K562 (cell line): ENCODE results near the gene DTNB. TPM values are rescaled to one million over a fixed set of nuclear protein-coding genes. Genes with fewer than 3 reads are reported as not detected.

Source experiments
- ATAC-seq: fragments of 200-7000 bp; cut with Tn5 transposase; 3 replicates; pipeline ENCODE4 v1.9.1; 2020; ENCODE audit warnings: moderate library complexity
- BruUV-seq: library from RNA; stranded (reverse); fragments of 400-500 nt; replicated peaks from 2 replicates; lab custom pipeline; 2021; lab: Mats Ljungman, UMichigan
- CTCF ChIA-PET: fragments of 300-600 bp; formaldehyde crosslinking; extraction: SDS; loops from one replicate; lab custom pipeline; 2021; ENCODE audit warnings: low intra/inter-chr PET ratio; lab: Yijun Ruan, JAX
- POLR2A ChIA-PET: fragments of 300-600, 350-650 bp; sonication (Branson Sonifier 250); formaldehyde crosslinking; extraction: SDS; loops from one replicate; lab custom pipeline; 2021; ENCODE audit warnings: antibody characterized with exemption, inconsistent platforms; lab: Yijun Ruan, JAX
- DNase-seq, 4 experiments: peaks; one replicate each; pipeline versions ENCODE4 v3.0.0 to v3.0.0-alpha.2; 2011 to 2018; ENCODE audit warnings: low spot score in 3 of 4, mixed read lengths in 3 of 4; ENCODE audit errors: extremely low read depth in 1 of 4
- FAIRE-seq: peaks from 2 replicates; lab custom pipeline; 2011; peaks lifted over from hg19 to GRCh38; lab: Jason Lieb, UNC
- H2AFZ ChIP-seq: 2 replicates; pipeline ENCODE4 v1.6.0; 2011; ENCODE audit warnings: low read depth, low read length, control low read depth, inconsistent platforms
- H3K27ac ChIP-seq: fragments of 200-600 bp; 3 replicates; pipeline ENCODE4 v1.8.0; 2011; ENCODE audit warnings: low read depth, mild to moderate bottlenecking, control low read depth, inconsistent platforms, low read length, moderate library complexity, mixed read lengths; ENCODE audit errors: extremely low read depth
- H3K27me3 ChIP-seq, 2 experiments: fragments of 300-600 bp in 1 of 2; 2 replicates in 1 of 2; 3 replicates in 1 of 2; pipeline versions ENCODE4 v1.6.0 to v1.8.0; 2011; ENCODE audit warnings: inconsistent platforms in 2 of 2, low read length in 2 of 2, mild to moderate bottlenecking in 1 of 2, mixed read lengths in 1 of 2, moderate library complexity in 1 of 2; ENCODE audit not compliant: control insufficient read depth in 2 of 2, insufficient read depth in 2 of 2
- H3K36me3 ChIP-seq: fragments of 300-600 bp; 3 replicates; pipeline ENCODE4 v1.8.0; 2011; ENCODE audit warnings: mild to moderate bottlenecking, low read length, inconsistent platforms; ENCODE audit not compliant: control insufficient read depth, insufficient read depth
- H3K4me1 ChIP-seq, 2 experiments: fragments of 200-600 bp in 1 of 2; replicated peaks in 1 of 2; 2 replicates in 1 of 2; 3 replicates in 1 of 2; pipeline versions ENCODE4 v1.5.1 to v1.8.0; 2011; ENCODE audit warnings: inconsistent platforms in 2 of 2, low read length in 2 of 2, mild to moderate bottlenecking in 1 of 2, mixed read lengths in 1 of 2, moderate library complexity in 1 of 2; ENCODE audit not compliant: control insufficient read depth in 2 of 2, insufficient read depth in 2 of 2
- H3K4me2 ChIP-seq: 2 replicates; pipeline ENCODE4 v1.6.1; 2011; ENCODE audit warnings: low read length, control low read depth, inconsistent platforms, mixed read lengths; ENCODE audit not compliant: insufficient read depth
- H3K4me3 ChIP-seq: fragments of 200-600 bp; sonication (generic), shearing (Covaris generic); 2 replicates; pipeline ENCODE4 v1.5.1; 2016; ENCODE audit warnings: control low read depth, inconsistent platforms
- H3K79me2 ChIP-seq: fragments of 200-600 bp; 3 replicates; pipeline ENCODE4 v1.8.0; 2011; ENCODE audit warnings: low read length, inconsistent platforms; ENCODE audit not compliant: control insufficient read depth, insufficient read depth
- H3K9ac ChIP-seq, 2 experiments: 2 replicates each; pipeline versions ENCODE4 v1.6.0 to v1.6.1; 2011; ENCODE audit warnings: low read depth in 2 of 2, low read length in 2 of 2, control low read depth in 1 of 2, inconsistent platforms in 1 of 2, mild to moderate bottlenecking in 1 of 2, mixed read lengths in 1 of 2; ENCODE audit not compliant: insufficient read depth in 1 of 2
- H3K9me1 ChIP-seq: one replicate; pipeline ENCODE4 v1.6.0; 2011; ENCODE audit warnings: inconsistent platforms, mild to moderate bottlenecking, low read length, moderate library complexity; ENCODE audit not compliant: control insufficient read depth, insufficient read depth
- H3K9me3 ChIP-seq: replicated peaks from 2 replicates; pipeline ENCODE4 v1.5.1; 2011; ENCODE audit warnings: low read depth, low read length, inconsistent platforms; ENCODE audit not compliant: control insufficient read depth, insufficient read depth
- H4K20me1 ChIP-seq: replicated peaks from 2 replicates; pipeline ENCODE4 v1.6.1; 2011; ENCODE audit warnings: low read length, inconsistent platforms, mixed read lengths; ENCODE audit not compliant: control insufficient read depth, insufficient read depth
- ARID1B ChIP-seq: fragments of 450-650 bp; IDR thresholded peaks from 2 replicates; pipeline ENCODE4 v1.6.1; 2016; ENCODE audit warnings: antibody characterized with exemption, mild to moderate bottlenecking, inconsistent platforms
- BCLAF1 ChIP-seq, 2 experiments: fragments of 450-650 bp in 1 of 2; IDR thresholded peaks; 2 replicates each; pipeline ENCODE4 v1.6.1; 2011 to 2017; ENCODE audit warnings: low read depth in 2 of 2, antibody characterized with exemption in 1 of 2, borderline replicate concordance in 1 of 2, low read length in 1 of 2, mild to moderate bottlenecking in 1 of 2, mixed read lengths in 1 of 2; ENCODE audit not compliant: control insufficient read depth in 1 of 2
- BHLHE40 ChIP-seq: IDR thresholded peaks from 2 replicates; pipeline ENCODE4 v1.6.1; 2011; ENCODE audit warnings: low read length, improper control_type of control experiment
- BRD4 ChIP-seq: fragments of 200-600 bp; sonication (generic); IDR thresholded peaks from 2 replicates; pipeline ENCODE4 v1.6.1; 2017; ENCODE audit warnings: inconsistent platforms
- DNMT1 ChIP-seq: fragments of 450-650 bp; IDR thresholded peaks from 2 replicates; pipeline ENCODE4 v1.6.1; 2016; ENCODE audit warnings: antibody characterized with exemption, mild to moderate bottlenecking
- EP300 ChIP-seq: IDR thresholded peaks from 2 replicates; pipeline ENCODE4 v1.6.1; 2012; ENCODE audit warnings: low read length, improper control_type of control experiment
- ETV6 ChIP-seq, 3 experiments: fragments of 150-350 bp in 1 of 3; sonication (generic) in 1 of 3; formaldehyde crosslinking in 1 of 3; IDR thresholded peaks; 2 replicates each; pipeline versions ENCODE4 v1.6.1 to v1.8.0; 2014 to 2022; ENCODE audit warnings: borderline replicate concordance in 2 of 3, low read depth in 2 of 3, antibody characterized with exemption in 1 of 3, low read length in 1 of 3, mild to moderate bottlenecking in 1 of 3, missing genetic modification reagents in 1 of 3
- FOXJ3 ChIP-seq: sonication (generic); formaldehyde crosslinking; IDR thresholded peaks from 2 replicates; pipeline ENCODE4 v1.4.0; 2020; ENCODE audit warnings: mild to moderate bottlenecking, missing genetic modification reagents
- HIVEP1 ChIP-seq: fragments of 250-450 bp; sonication (Bioruptor Pico); IDR thresholded peaks from 2 replicates; pipeline ENCODE4 v1.4.0; 2020; ENCODE audit warnings: mild to moderate bottlenecking
- ILF3 ChIP-seq: fragments of 450-650 bp; IDR thresholded peaks from 2 replicates; pipeline ENCODE4 v1.6.1; 2018; ENCODE audit warnings: antibody characterized with exemption, mild to moderate bottlenecking, moderate library complexity, borderline replicate concordance
- NFXL1 ChIP-seq: fragments of 450-650 bp; formaldehyde crosslinking; IDR thresholded peaks from 2 replicates; pipeline ENCODE4 v1.4.0; 2021; ENCODE audit warnings: mild to moderate bottlenecking
- NR0B1 ChIP-seq: fragments of 450-650 bp; IDR thresholded peaks from one replicate; pipeline ENCODE4 v1.6.1; 2018; ENCODE audit warnings: mild to moderate bottlenecking, moderate library complexity; ENCODE audit not compliant: partially characterized antibody
- TGIF2 ChIP-seq: sonication (generic); formaldehyde crosslinking; IDR thresholded peaks from 2 replicates; pipeline ENCODE4 v1.8.1; 2022; ENCODE audit warnings: mild to moderate bottlenecking, missing genetic modification reagents, moderate library complexity
- ZBTB34 ChIP-seq: fragments of 250-450 bp; sonication (Bioruptor Pico); IDR thresholded peaks from 2 replicates; pipeline ENCODE4 v1.8.0; 2021; ENCODE audit warnings: mild to moderate bottlenecking, moderate library complexity
- ZNF23 ChIP-seq: fragments of 250-450 bp; sonication (Bioruptor Pico); IDR thresholded peaks from 2 replicates; pipeline ENCODE4 v1.4.0; 2020; ENCODE audit warnings: mild to moderate bottlenecking
- ZNF282 ChIP-seq: sonication (generic); formaldehyde crosslinking; IDR thresholded peaks from 2 replicates; pipeline ENCODE4 v1.8.1; 2023; ENCODE audit warnings: missing genetic modification reagents
- WGBS: fragments of 100-300 bp; shearing (Covaris generic); methylation state at CpG from one replicate; pipeline ENCODE4 v1.1.6; 2016; ENCODE audit warnings: low coverage, mixed read lengths; ENCODE audit not compliant: insufficient coverage; ENCODE audit errors: missing lambda C conversion rate; 5-methylcytosine and 5-hydroxymethylcytosine counted together
- in situ Hi-C: fragments of 300-500 bp; cut with MboI; formaldehyde crosslinking; loops from 4 replicates; pipeline ENCODE4 v1.15.0; 2018; ENCODE audit warnings: inconsistent platforms, mixed read lengths
- intact Hi-C: fragments of 100-400 bp; cut with micrococcal nuclease; formaldehyde crosslinking; loops from 2 replicates; pipeline ENCODE4 v1.14.2; 2022
- polyA plus RNA-seq, 8 experiments: library from polyadenylated mRNA; depleted of rRNA in 4 of 8; stranded (reverse) in 5 of 8; unstranded in 3 of 8; fragments of >200 nt; fragmentation: Nextera tagmentation in 2 of 8; fragmentation: Illumina TruSeq in 1 of 8; extraction: Ambion mirVana in 2 of 8; extraction: Trizol in 1 of 8; gene quantifications; 2 replicates each; pipeline versions ENCODE4 v1.2.1 to v1.2.3, GENCODE V29; 2011 to 2014; ENCODE audit warnings: inconsistent platforms in 1 of 8, missing spikeins in 1 of 8
- total RNA-seq, 7 experiments: library from RNA; depleted of rRNA in 6 of 7; stranded (reverse); fragments of >200 nt in 6 of 7; fragmentation: Illumina TruSeq in 2 of 7; extraction: Trizol in 2 of 7; gene quantifications; 2 replicates each; pipeline versions ENCODE4 v1.2.1 to v1.2.3, GENCODE V29; 2011 to 2021; ENCODE audit warnings: low replicate concordance in 1 of 7

The DTNB gene
- total and polyA plus RNA-seq, 9 of the 15 experiments (the other 6 are each of a cell fraction or from before 2014, with no cell fraction given), result 0.18 to 2.0 (median 0.77) TPM; not detected in 2

- TF ChIP-seq NR0B1, result no peak
- TF ChIP-seq ILF3, result no peak
- no peak for TF ChIP-seq TGIF2
- no peak for TF ChIP-seq BHLHE40
Measured at GRCh38 chr2:25411753-25412152, 261.6 kb downstream of the DTNB start (continued).

- in situ Hi-C loops, result no loop called here
- no peak for FAIRE-seq
- no peak for ATAC-seq
- Histone ChIP-seq H3K9ac (no peak overlapping the region), H3K79me2 (no peaks in the 10 kb centered on the region), H3K4me3 (no peak overlapping the region), H3K4me2 (no peak overlapping the region), H4K20me1 (no peaks in the 10 kb centered on the region), H3K27ac (no peak overlapping the region), H3K36me3 (no peaks in the 10 kb centered on the region), H3K27me3 (peaks cover 2 to 9% of the 10 kb centered on the region in 2 experiments; a peak in 1 of 5 replicates), H3K4me1 (no peaks in the 10 kb centered on the region), H3K9me3 (no peaks in the 10 kb centered on the region; the same call in 1 of the 2 replicates), H2AFZ (no peak overlapping the region), H3K9me1 (no peaks in the 10 kb centered on the region)
- CTCF ChIA-PET, result no interaction called here
- POLR2A ChIA-PET, result no interaction called here
- intact Hi-C loops, result no loop called here
- DNase-seq, result no peak
- WGBS, result 2% methylated on average over 8 of the region's 8 CpGs
- BruUV-seq, result no TSS peak
- TF ChIP-seq ETV6 (IDR thresholded peaks at IDR 0.05; ENCODE audit: borderline replicate concordance in 1 of 2, low read depth in 2 of 2, low read length in 1 of 2), result no peak
- no peak for TF ChIP-seq ETV6 (CRISPR knock-in tag; IDR thresholded peaks at IDR 0.05; ENCODE audit: borderline replicate concordance)
- no peak for TF ChIP-seq ZNF23 (CRISPR knock-in tag)
- no peak for TF ChIP-seq DNMT1
- no peak for TF ChIP-seq ZNF282 (CRISPR knock-in tag)
- TF ChIP-seq NFXL1, result no peak
- no peak for TF ChIP-seq HIVEP1 (CRISPR knock-in tag)
- no peak for TF ChIP-seq BRD4
- TF ChIP-seq FOXJ3 (CRISPR knock-in tag), result no peak
- TF ChIP-seq ZBTB34 (CRISPR knock-in tag), result no peak
- no peak for TF ChIP-seq ARID1B
- no peak for TF ChIP-seq EP300
- TF ChIP-seq BCLAF1 (IDR thresholded peaks at IDR 0.05; ENCODE audit: borderline replicate concordance in 1 of 2, control insufficient read depth in 1 of 2, low read depth in 2 of 2, low read length in 1 of 2), result no peak
Measured at GRCh38 chr2:25411281-25411680, 262.1 kb downstream of the DTNB start.
